Measurements from ENCODE around the gene DELE1.

Gene DELE1

GRCh38 chr5:141986072-141986471 is 62.4 kb downstream of the DELE1 start:
- in situ Hi-C loops (cut with HindIII; ENCODE audit: low pct_ligation_motif_present, low sequenced_read_pairs) = loop anchor here (25.0 kb wide), 1 partner anchor 151 kb away; no protein-coding TSS in a partner anchor
- Histone ChIP-seq H3K4me3 (ENCODE audit: low read depth, low read length) (no peak overlapping the region), H3K36me3 (replicated peaks) (peaks cover 50% of the 10 kb centered on the region), H3K27ac (no peak overlapping the region), H3K27me3 (replicated peaks) (no peaks in the 10 kb centered on the region)
- no peak for DNase-seq
- no peak for TF ChIP-seq CTCF (IDR thresholded peaks at IDR 0.05; ENCODE audit: low read depth, low read length, missing control alignments)

GRCh38 chr5:141989720-141990119 is 66.0 kb downstream of the DELE1 start:
- in situ Hi-C loops (cut with HindIII; ENCODE audit: low pct_ligation_motif_present, low sequenced_read_pairs) = loop anchor here (25.0 kb wide), 1 partner anchor 148 kb away; no protein-coding TSS in a partner anchor
- Histone ChIP-seq H3K27me3 (replicated peaks) (no peaks in the 10 kb centered on the region), H3K27ac (no peak overlapping the region), H3K4me3 (ENCODE audit: low read depth, low read length) (no peak overlapping the region), H3K36me3 (replicated peaks) (peaks cover 35% of the 10 kb centered on the region)
- no peak for TF ChIP-seq CTCF (IDR thresholded peaks at IDR 0.05; ENCODE audit: low read depth, low read length, missing control alignments)
- DNase-seq = no peak
